DND-41 (cell line): Measurements from ENCODE around the gene RNASET2.

Source experiments
- ATAC-seq: fragments of 200-7000 bp; cut with Tn5 transposase; 3 replicates; pipeline ENCODE4 v1.9.1; 2021; ENCODE audit warnings: low read depth; ENCODE audit not compliant: insufficient read depth
- DNase-seq: peaks from one replicate; pipeline ENCODE4 v3.0.0-alpha.2; 2020
- H2AFZ ChIP-seq: 2 replicates; pipeline ENCODE4 v1.6.0; 2012; ENCODE audit warnings: low read depth, low read length
- H3K27ac ChIP-seq: 2 replicates; pipeline ENCODE4 v1.5.1; 2012; ENCODE audit warnings: low read length, inconsistent platforms
- H3K27me3 ChIP-seq: fragments of 200-600 bp; sonication (generic); 2 replicates; pipeline ENCODE4 v1.6.0; 2012; ENCODE audit warnings: low read length, mild to moderate bottlenecking, inconsistent platforms; ENCODE audit not compliant: insufficient read depth, poor library complexity
- H3K36me3 ChIP-seq: 2 replicates; pipeline ENCODE4 v1.5.1; 2012; ENCODE audit warnings: low read length, inconsistent platforms; ENCODE audit not compliant: insufficient read depth
- H3K4me1 ChIP-seq: 2 replicates; pipeline ENCODE4 v1.5.1; 2012; ENCODE audit warnings: mild to moderate bottlenecking, low read length; ENCODE audit not compliant: insufficient read depth
- H3K4me2 ChIP-seq: 2 replicates; pipeline ENCODE4 v1.6.0; 2012; ENCODE audit warnings: mild to moderate bottlenecking, moderate library complexity, low read length, inconsistent platforms; ENCODE audit not compliant: insufficient read depth
- H3K4me3 ChIP-seq, 2 experiments: fragments of 200-600 bp in 1 of 2; shearing (Covaris generic) in 1 of 2; 2 replicates each; pipeline ENCODE4 v1.5.1; 2012 to 2016; ENCODE audit warnings: inconsistent platforms in 2 of 2, low read length in 2 of 2, mild to moderate bottlenecking in 2 of 2, low read depth in 1 of 2, moderate library complexity in 1 of 2
- H3K79me2 ChIP-seq: 2 replicates; pipeline ENCODE4 v1.6.0; 2012; ENCODE audit warnings: low read length, inconsistent platforms; ENCODE audit not compliant: insufficient read depth
- H3K9ac ChIP-seq: 2 replicates; pipeline ENCODE4 v1.6.0; 2012; ENCODE audit warnings: low read depth, mild to moderate bottlenecking, inconsistent platforms, low read length, moderate library complexity
- H3K9me3 ChIP-seq: 2 replicates; pipeline ENCODE4 v1.5.1; 2012; ENCODE audit warnings: low read length, moderate library complexity, mild to moderate bottlenecking, inconsistent platforms; ENCODE audit not compliant: insufficient read depth, severe bottlenecking
- H4K20me1 ChIP-seq: 2 replicates; pipeline ENCODE4 v1.6.0; 2012; ENCODE audit warnings: low read length; ENCODE audit not compliant: insufficient read depth
- CTCF ChIP-seq: IDR thresholded peaks from 2 replicates; pipeline ENCODE4 v1.5.1; 2012; ENCODE audit warnings: borderline replicate concordance, low read length, moderate library complexity, mild to moderate bottlenecking; ENCODE audit not compliant: poor library complexity, severe bottlenecking; ENCODE audit errors: extremely low read depth
- EZH2 ChIP-seq: IDR thresholded peaks from 3 replicates; pipeline ENCODE4 v1.6.1; 2012; ENCODE audit warnings: borderline replicate concordance, low read depth, mild to moderate bottlenecking, moderate library complexity, low read length, inconsistent platforms; ENCODE audit not compliant: severe bottlenecking

Gene RNASET2

GRCh38 chr6:166911248-166911677 lies 45.1 kb downstream of the RNASET2 start:
- H3K27me3 ChIP-seq: no peaks in the 10 kb centered on the region
- H3K4me3 ChIP-seq: no peak overlapping the region
- H3K36me3 ChIP-seq: no peaks in the 10 kb centered on the region
- ATAC-seq: no peak
- H4K20me1 ChIP-seq: no peaks in the 10 kb centered on the region
- H3K79me2 ChIP-seq: no peaks in the 10 kb centered on the region
- H2AFZ ChIP-seq: no peak overlapping the region
- DNase-seq: no peak
- no peak overlapping the region for H3K9ac ChIP-seq
- H3K4me1 ChIP-seq: peaks cover 5% of the 10 kb centered on the region; the same call in 1 of the 2 replicates
- no peaks in the 10 kb centered on the region for H3K9me3 ChIP-seq
- no peak overlapping the region for H3K27ac ChIP-seq
- TF ChIP-seq CTCF (no peak), EZH2 (no peak)
- no peak overlapping the region for H3K4me2 ChIP-seq

GRCh38 chr6:166910601-166911000 lies 45.7 kb downstream of the RNASET2 start:
- H2AFZ ChIP-seq: no peak overlapping the region
- no peak overlapping the region for H3K4me2 ChIP-seq
- no peak overlapping the region for H3K4me3 ChIP-seq
- DNase-seq (no peak), ATAC-seq (no peak)
- no peak for TF ChIP-seq CTCF
- no peak for TF ChIP-seq EZH2
- no peak overlapping the region for H3K9ac ChIP-seq
- H3K27me3 ChIP-seq: no peaks in the 10 kb centered on the region
- no peaks in the 10 kb centered on the region for H3K9me3 ChIP-seq
- peaks cover 5% of the 10 kb centered on the region; the same call in 1 of the 2 replicates for H3K4me1 ChIP-seq
- no peak overlapping the region for H3K27ac ChIP-seq
- H3K36me3 ChIP-seq: no peaks in the 10 kb centered on the region
- no peaks in the 10 kb centered on the region for H4K20me1 ChIP-seq
- no peaks in the 10 kb centered on the region for H3K79me2 ChIP-seq

GRCh38 chr6:166908811-166909210 lies 47.5 kb downstream of the RNASET2 start:
- no peak for TF ChIP-seq EZH2
- TF ChIP-seq CTCF: no peak
- Histone ChIP-seq H3K4me3 (no peak overlapping the region), H3K4me1 (peaks cover 5% of the 10 kb centered on the region; the same call in 1 of the 2 replicates), H4K20me1 (no peaks in the 10 kb centered on the region), H3K36me3 (no peaks in the 10 kb centered on the region), H3K79me2 (no peaks in the 10 kb centered on the region), H3K9me3 (no peaks in the 10 kb centered on the region), H3K9ac (no peak overlapping the region), H3K27me3 (no peaks in the 10 kb centered on the region), H3K27ac (no peak overlapping the region), H2AFZ (no peak overlapping the region), H3K4me2 (no peak overlapping the region)
- ATAC-seq (no peak), DNase-seq (no peak)
